Aorta (tissue), 5 donors: ENCODE data around the gene PPP2R2D. TPM values are rescaled to one million over a fixed set of nuclear protein-coding genes. Genes with fewer than 3 reads are reported as not detected.

ENCODE experiments used
- ATAC-seq: fragments of 200-7000 bp; cut with Tn5 transposase; one replicate; pipeline ENCODE4 v1.9.1; 2022; ENCODE audit warnings: moderate library complexity; ENCODE audit not compliant: low FRiP score
- DNase-seq, 2 donors: peaks; one replicate each; pipeline ENCODE4 v3.0.0-alpha.2; 2020
- H3K27ac ChIP-seq, 2 donors: one replicate each; pipeline ENCODE4 v1.5.1; 2013; ENCODE audit warnings: low read length in 2 of 2, mild to moderate bottlenecking in 2 of 2, moderate library complexity in 2 of 2, control low read depth in 1 of 2, inconsistent platforms in 1 of 2, low read depth in 1 of 2
- H3K27me3 ChIP-seq, 2 donors: one replicate each; pipeline ENCODE4 v1.6.1; 2013; ENCODE audit warnings: control low read depth in 1 of 2, low read length in 1 of 2, mild to moderate bottlenecking in 1 of 2, moderate library complexity in 1 of 2; ENCODE audit not compliant: insufficient read depth in 2 of 2, control insufficient read depth in 1 of 2
- H3K36me3 ChIP-seq, 2 donors: one replicate each; pipeline ENCODE4 v1.6.1; 2013; ENCODE audit warnings: control low read depth in 1 of 2, low read length in 1 of 2, mild to moderate bottlenecking in 1 of 2; ENCODE audit not compliant: insufficient read depth in 2 of 2, control insufficient read depth in 1 of 2
- H3K4me1 ChIP-seq, 2 donors: one replicate each; pipeline ENCODE4 v1.6.1; 2013; ENCODE audit warnings: low read length in 2 of 2, control low read depth in 1 of 2, mild to moderate bottlenecking in 1 of 2, moderate library complexity in 1 of 2; ENCODE audit not compliant: insufficient read depth in 2 of 2, control insufficient read depth in 1 of 2
- H3K4me3 ChIP-seq, 2 donors: one replicate each; pipeline ENCODE4 v1.5.1; 2013; ENCODE audit warnings: low read length in 2 of 2, control low read depth in 1 of 2, mild to moderate bottlenecking in 1 of 2
- H3K9me3 ChIP-seq: one replicate; pipeline ENCODE4 v1.6.1; 2013; ENCODE audit warnings: mild to moderate bottlenecking, low read length; ENCODE audit not compliant: control insufficient read depth
- WGBS, 2 donors: extraction: QIAGEN DNeasy Blood & Tissue Kit; methylation state at CpG; one replicate each; pipeline ENCODE4 v1.1.7; 2013; 5-methylcytosine and 5-hydroxymethylcytosine counted together
- intact Hi-C, 2 donors: fragments of 100-400 bp; cut with DNase I; formaldehyde crosslinking; loops; one replicate each; pipeline versions ENCODE4 v1.14.2 to v1.15.0; 2022
- polyA plus RNA-seq, 2 donors: library from polyadenylated mRNA; stranded (reverse); fragments of 200-250 nt; gene quantifications; one replicate each; pipeline ENCODE4 v1.2.3, GENCODE V29; 2013
- total RNA-seq, 2 donors: library from RNA; stranded (reverse); fragmentation: NEBNext Ultra II Directional; extraction: Animal tissue kit (Norgen Biotek cat#: 25700); gene quantifications; one replicate each; pipeline ENCODE4 v1.2.1, GENCODE V29; 2021
- donor health status: healthy with polysubstance abuse.
- donor health status: Bipolar disorder and iron deficiency.
- donor health status: DM: no; HTN: no; CAD: no.
- donor health status: DM: no; HTN: no; CAD: no.
- donor health status: DM: yes; HTN: yes; CAD: no.

PPP2R2D gene
- total and polyA plus RNA-seq, 4 donors: 14.0 to 29.4 (median 26.1) TPM

DNA sequence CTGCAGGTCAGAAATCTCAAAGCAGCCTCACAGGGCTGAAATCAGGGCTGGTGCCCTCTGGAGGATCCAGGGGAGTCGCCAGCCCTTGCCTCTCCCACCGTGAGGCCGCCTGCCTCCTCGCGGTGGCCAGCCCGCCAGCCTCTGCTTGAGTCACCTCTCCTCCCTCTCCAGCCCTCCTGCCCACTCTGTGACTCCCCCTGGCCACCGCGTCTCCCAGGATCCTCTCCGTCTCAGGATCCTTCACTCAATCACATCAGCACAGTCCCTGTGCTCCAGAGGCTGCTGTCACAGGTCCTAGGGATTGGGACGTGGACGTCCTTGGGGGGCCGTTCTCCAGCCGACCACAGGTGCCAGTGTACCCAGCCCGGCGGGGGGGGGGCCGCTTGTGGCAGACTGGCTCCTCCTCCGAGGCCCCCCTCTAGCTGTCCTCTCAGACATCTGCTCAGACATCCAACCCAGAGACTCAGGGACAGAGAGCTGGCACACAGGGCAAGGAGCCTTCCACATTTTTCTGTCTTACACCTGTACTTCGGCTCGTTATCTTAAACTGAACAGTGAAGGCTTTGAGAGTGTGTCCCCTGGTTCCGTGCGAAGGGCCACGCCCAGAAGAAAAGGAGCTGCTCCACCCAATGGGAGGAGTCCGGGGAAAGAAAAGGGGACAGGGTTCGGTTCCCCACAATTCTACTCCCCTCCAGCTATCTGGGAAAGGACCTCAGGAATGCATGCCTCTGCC lies 9.4 kb upstream of the PPP2R2D start:
- WGBS, 2 donors: 43 to 48% methylated on average over 24 of the region's 24 CpGs
- H3K9me3 ChIP-seq: no peaks in the 10 kb centered on the region
- no peaks in the 10 kb centered on the region for H3K36me3 ChIP-seq
- no peaks in the 10 kb centered on the region for H3K27me3 ChIP-seq
- ATAC-seq: no peak
- no peak overlapping the region for H3K27ac ChIP-seq
- peak in 1 of 2 donors; percentile 64 for DNase-seq
- H3K4me1 ChIP-seq: no peaks in the 10 kb centered on the region
- intact Hi-C loops: loop anchor here in 1 of 2 donors (10.0 kb wide), 1 partner anchor 263 kb away; no protein-coding TSS in a partner anchor
- H3K4me3 ChIP-seq: no peak overlapping the region

DNA sequence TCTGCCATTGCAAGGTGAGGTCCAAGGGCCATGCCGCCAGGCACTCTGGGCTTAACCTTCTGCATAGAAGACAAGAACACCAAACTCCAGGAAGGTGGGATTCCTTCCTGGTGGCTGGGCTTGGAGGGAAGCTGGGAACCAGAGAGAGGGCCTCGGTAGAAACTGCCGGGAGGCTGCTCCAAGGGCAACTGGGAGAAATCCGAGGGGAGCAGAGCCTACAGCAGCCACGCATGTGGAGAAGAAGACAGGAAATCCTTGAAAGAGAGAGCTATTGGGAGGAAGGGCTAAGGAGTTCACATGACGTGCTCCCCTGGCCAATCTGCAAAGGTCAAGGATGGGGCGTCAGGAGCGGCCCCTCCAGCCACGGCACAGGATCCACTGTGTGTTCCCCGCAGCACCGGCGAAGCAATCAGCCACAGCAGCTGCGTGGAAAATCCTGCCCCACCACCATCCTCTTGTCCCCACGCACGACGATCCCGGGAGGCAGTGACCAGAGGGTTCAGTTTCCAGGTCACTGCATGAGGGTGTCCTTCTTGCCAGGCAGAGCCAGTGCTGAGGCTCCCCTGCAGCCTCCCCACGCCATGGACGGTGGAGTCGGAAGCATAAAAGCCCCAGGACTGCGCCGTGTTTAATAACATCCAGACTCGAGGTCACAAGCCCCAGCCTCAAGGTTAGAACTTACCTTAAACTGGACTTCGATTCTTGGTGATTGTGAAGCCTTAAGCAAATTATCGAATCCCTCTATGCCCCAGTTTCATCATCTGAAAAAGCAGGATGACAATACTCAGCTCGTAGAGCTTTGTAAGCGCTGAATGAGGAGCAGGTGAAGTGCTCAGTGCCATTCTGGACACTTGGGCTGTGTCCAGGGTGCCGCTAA lies 8.6 kb upstream of the PPP2R2D start:
- peak in 1 of 2 donors; percentile 65 for DNase-seq
- H3K36me3 ChIP-seq: no peaks in the 10 kb centered on the region
- no peak overlapping the region for H3K4me3 ChIP-seq
- no peak for ATAC-seq
- no peaks in the 10 kb centered on the region for H3K9me3 ChIP-seq
- no peaks in the 10 kb centered on the region for H3K27me3 ChIP-seq
- no peaks in the 10 kb centered on the region for H3K4me1 ChIP-seq
- intact Hi-C loops: loop anchor here in 1 of 2 donors (10.0 kb wide), 1 partner anchor 263 kb away; no protein-coding TSS in a partner anchor
- H3K27ac ChIP-seq: no peak overlapping the region
- 71 to 72% methylated on average over 28 of the region's 28 CpGs for WGBS, 2 donors

DNA sequence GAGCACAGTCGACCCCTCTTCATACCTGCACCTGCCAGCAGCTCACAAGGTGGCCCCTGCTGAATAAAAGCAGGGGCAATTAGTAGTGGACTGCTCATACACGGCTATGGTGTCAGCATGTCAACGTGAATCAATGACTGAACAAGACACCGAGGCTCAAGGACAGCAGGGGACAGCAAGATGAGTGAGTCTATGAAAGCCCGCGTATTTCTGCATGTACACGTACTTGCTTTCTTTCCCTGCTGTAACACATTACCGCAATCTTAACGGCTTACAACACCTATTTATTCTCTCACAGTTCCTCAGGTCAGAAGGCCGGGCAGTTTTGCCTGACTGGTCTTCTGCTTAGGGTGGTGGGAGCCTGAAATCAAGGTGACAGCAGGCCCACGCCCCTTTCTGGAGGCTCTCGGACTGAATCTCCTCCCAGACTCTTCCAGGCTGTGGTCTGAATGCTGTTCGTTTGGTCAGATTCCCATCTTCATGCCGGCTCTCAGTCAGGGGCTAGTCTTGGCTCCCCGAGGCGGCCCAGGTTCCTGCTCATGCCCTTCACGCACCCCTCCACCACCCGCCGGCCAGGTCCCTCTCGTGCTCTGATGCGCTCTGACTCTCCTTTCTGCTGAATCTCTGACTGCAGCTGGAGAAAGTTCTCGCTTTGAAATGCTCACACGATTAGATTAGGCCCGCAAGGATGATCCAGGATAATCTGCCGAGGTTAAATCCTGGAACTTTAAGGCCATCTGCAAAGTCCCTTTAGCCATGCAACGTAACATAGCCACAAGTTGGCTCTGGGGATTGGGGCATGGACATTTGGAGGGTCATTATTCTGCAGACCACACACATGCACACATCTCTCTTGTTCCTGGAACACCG lies 7.8 kb upstream of the PPP2R2D start:
- no peaks in the 10 kb centered on the region for H3K27me3 ChIP-seq
- ATAC-seq: no peak
- H3K36me3 ChIP-seq: no peaks in the 10 kb centered on the region
- no peaks in the 10 kb centered on the region for H3K4me1 ChIP-seq
- DNase-seq: peak in 1 of 2 donors; percentile 63
- H3K9me3 ChIP-seq: no peaks in the 10 kb centered on the region
- WGBS, 2 donors: 81 to 86% methylated on average over 27 of the region's 27 CpGs
- intact Hi-C loops: loop anchor here in 1 of 2 donors (10.0 kb wide), 1 partner anchor 262 kb away; no protein-coding TSS in a partner anchor
- no peak overlapping the region for H3K27ac ChIP-seq
- no peak overlapping the region for H3K4me3 ChIP-seq

DNA sequence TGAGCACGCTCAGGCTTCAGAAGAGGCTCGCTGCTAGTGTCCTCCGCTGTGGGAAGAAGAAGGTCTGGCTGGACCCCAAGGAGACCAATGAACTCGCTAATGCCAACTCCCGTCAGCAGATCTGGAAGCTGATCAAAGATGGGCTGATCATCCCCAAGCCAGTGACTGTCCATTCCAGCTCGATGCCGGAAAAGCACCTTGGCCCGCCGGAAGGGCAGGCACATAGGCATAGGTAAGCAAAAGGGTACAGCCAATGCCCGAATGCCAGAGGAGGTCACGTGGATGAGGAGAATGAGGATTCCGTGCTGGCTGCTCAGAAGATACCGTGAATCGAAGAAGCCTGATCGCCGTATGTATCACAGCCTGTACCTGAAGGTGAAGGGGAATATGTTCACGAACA lies 5.7 kb upstream of the PPP2R2D start:
- DNase-seq: peak in 1 of 2 donors; percentile 57
- no peaks in the 10 kb centered on the region for H3K4me1 ChIP-seq
- no peaks in the 10 kb centered on the region for H3K36me3 ChIP-seq
- H3K4me3 ChIP-seq: no peak overlapping the region
- ATAC-seq: no peak
- 92 to 93% methylated on average over 17 of the region's 17 CpGs for WGBS, 2 donors
- H3K27me3 ChIP-seq: no peaks in the 10 kb centered on the region
- intact Hi-C loops: loop anchor here in 1 of 2 donors (10.0 kb wide), 1 partner anchor 260 kb away; no protein-coding TSS in a partner anchor
- no peaks in the 10 kb centered on the region for H3K9me3 ChIP-seq
- no peak overlapping the region for H3K27ac ChIP-seq

DNA sequence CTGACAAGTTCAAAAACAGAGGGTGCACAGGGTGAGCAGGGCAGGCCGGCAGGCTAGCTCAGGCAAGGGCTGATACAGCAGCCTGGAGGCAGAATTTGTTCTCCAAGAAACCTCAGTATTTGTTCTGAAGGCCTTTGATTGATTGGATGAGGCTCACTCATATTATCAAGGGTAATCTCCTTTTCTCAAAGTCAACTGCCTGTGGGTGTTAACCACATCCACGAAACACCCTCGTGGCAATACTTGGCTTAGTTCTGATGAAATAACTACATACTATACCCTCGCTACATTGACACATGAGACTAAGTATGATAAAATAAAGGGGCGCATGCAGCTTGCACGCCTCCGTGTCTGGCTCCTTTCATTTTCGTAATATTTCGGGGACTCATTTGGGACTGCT lies 4.4 kb upstream of the PPP2R2D start:
- intact Hi-C loops: loop anchor here in 1 of 2 donors (10.0 kb wide), 1 partner anchor 258 kb away; no protein-coding TSS in a partner anchor
- H3K27me3 ChIP-seq: no peaks in the 10 kb centered on the region
- 86 to 90% methylated on average over 9 of the region's 9 CpGs for WGBS, 2 donors

DNA sequence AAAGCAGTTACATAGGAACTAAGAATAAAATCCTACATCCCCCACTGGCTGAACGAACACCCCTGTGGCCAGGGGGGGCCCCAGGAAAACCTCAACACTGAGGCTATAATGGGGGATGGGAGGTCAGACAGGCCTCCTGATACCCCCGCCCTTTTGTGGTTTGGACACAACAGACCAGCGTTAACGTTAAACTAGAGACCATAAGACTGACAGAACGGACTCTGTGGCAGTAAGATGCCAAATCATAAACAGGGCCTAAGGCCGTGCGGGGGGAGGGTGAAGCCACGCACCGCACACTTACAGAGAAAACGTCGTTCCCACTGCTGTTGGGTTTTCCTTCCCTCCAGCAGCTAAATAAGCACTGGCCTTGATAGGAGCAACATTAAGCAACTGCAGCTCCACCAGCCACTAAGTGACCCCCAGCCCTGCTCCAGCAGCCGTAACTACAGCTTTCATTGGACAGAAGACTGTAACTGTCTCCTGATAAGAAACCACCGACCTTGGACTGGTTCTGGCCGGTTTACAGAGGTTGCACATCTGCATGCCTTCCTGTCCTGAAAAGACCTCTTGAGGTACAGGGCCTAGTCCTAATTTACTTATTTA lies 3.4 kb upstream of the PPP2R2D start:
- ATAC-seq (no peak), DNase-seq (peak in 1 of 2 donors; percentile 32)
- no peaks in the 10 kb centered on the region for H3K4me1 ChIP-seq
- intact Hi-C loops: loop anchor here in 1 of 2 donors (10.0 kb wide), 1 partner anchor 257 kb away; no protein-coding TSS in a partner anchor
- no peaks in the 10 kb centered on the region for H3K27me3 ChIP-seq
- H3K4me3 ChIP-seq: no peak overlapping the region
- no peak overlapping the region for H3K27ac ChIP-seq
- no peaks in the 10 kb centered on the region for H3K9me3 ChIP-seq
- no peaks in the 10 kb centered on the region for H3K36me3 ChIP-seq
- WGBS, 2 donors: 56 to 59% methylated on average over 14 of the region's 14 CpGs

More for the DNA sequence above, 4.4 kb upstream of the PPP2R2D start:
- Histone ChIP-seq H3K9me3 (no peaks in the 10 kb centered on the region), H3K4me1 (no peaks in the 10 kb centered on the region), H3K4me3 (no peak overlapping the region), H3K27ac (no peak overlapping the region), H3K36me3 (no peaks in the 10 kb centered on the region)
- no peak for ATAC-seq
- no peak for DNase-seq

DNA sequence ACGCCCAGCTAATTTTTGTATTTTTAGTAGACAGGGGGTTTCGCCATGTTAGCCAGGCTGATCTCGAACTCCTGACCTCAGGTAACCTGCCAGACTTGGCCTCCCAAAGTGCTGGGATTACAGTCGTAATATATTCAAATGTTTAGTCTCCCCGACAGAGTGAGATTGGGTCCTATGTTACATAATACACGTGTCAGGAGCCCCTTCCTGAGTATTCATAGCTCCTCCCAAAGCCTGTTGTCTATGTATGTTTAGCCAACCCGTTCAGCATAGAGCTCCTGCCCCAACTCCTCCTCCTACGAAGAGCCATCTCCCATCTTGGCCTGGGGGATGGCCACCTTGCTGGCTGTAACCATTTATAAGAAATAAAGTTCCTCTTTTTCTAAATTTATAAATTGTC lies 2.7 kb upstream of the PPP2R2D start:
- Histone ChIP-seq H3K27ac (no peak overlapping the region), H3K9me3 (no peaks in the 10 kb centered on the region), H3K36me3 (no peaks in the 10 kb centered on the region), H3K4me1 (no peaks in the 10 kb centered on the region), H3K27me3 (no peaks in the 10 kb centered on the region), H3K4me3 (no peak overlapping the region)
- WGBS, 2 donors: 80 to 84% methylated on average over 8 of the region's 8 CpGs
- intact Hi-C loops: loop anchor here in 1 of 2 donors (10.0 kb wide), 1 partner anchor 257 kb away; no protein-coding TSS in a partner anchor
- DNase-seq (peak in 1 of 2 donors; percentile 34), ATAC-seq (no peak)
